Measurements from ENCODE around the gene PIEZO2. TPM values are rescaled to one million over a fixed set of nuclear protein-coding genes. Genes with fewer than 3 reads are reported as not detected.
"Not testable (repeated sequence)": the region's sequence is repeated elsewhere in the genome, so short reads cannot be mapped to it uniquely, and the experiment has no call there.

Gene PIEZO2
- polyA plus RNA-seq, 1 donor (not counting 4 experiments of a cell fraction or from before 2014, with no cell fraction given): not detected

DNA sequence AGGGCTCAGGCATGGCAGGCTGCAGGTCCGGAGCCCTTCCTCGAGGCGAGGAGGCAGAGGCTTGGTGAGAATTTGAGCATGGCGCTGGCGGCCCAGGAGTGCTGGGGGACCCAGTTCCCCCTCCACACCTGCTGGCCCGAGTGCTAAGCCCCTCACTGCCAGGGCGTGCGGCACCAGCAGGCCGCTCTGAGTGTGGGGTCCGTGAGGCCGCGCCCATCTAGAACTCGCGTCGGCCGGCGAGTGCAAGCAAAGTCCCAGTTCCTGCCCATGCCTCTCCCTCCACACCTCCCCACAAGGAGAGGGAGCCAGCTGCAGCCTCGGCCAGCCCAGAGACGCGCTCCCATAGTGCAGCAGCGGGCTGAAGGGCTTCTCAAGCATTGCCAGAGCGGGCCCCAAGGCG is 233.0 kb downstream of the PIEZO2 start:
- Histone ChIP-seq H2AFZ (ENCODE audit: control insufficient read depth, low read length) (no peak overlapping the region), H3K4me1 (ENCODE audit: control insufficient read depth, extremely low read depth, insufficient read depth, low read length) (no peaks in the 10 kb centered on the region), H3K9me3 (ENCODE audit: control insufficient read depth, low read depth, low read length) (no peaks in the 10 kb centered on the region), H3K79me2 (ENCODE audit: control insufficient read depth, insufficient read depth, low read length) (no peaks in the 10 kb centered on the region), H3K36me3 (ENCODE audit: control insufficient read depth in 2 of 2, extremely low read depth in 1 of 2, insufficient read depth in 2 of 2, low read length in 2 of 2) (no peaks in the 10 kb centered on the region), H3K9ac (ENCODE audit: control insufficient read depth, extremely low read depth, insufficient read depth, low read length) (no peak overlapping the region), H3K27ac (ENCODE audit: control insufficient read depth, insufficient read depth, low read length) (no peak overlapping the region), H4K20me1 (ENCODE audit: control insufficient read depth, extremely low read depth, insufficient read depth, low read length) (no peaks in the 10 kb centered on the region), H3K27me3 (ENCODE audit: control insufficient read depth, extremely low read depth, insufficient read depth, low read length) (no peaks in the 10 kb centered on the region), H3K9me1 (ENCODE audit: control insufficient read depth, extremely low read depth, insufficient read depth, low read length) (no peaks in the 10 kb centered on the region), H3K4me2 (ENCODE audit: control insufficient read depth, extremely low read depth, insufficient read depth, low read depth, low read length) (no peak overlapping the region), H3K4me3 (ENCODE audit: control insufficient read depth in 2 of 3, extremely low read depth in 1 of 3, insufficient read depth in 2 of 3, low read depth in 1 of 3, low read length in 3 of 3) (no peak overlapping the region)
- TF ChIP-seq EZH2 (IDR thresholded peaks at IDR 0.05; ENCODE audit: low read length): no peak
- TF ChIP-seq, protein P1, sequence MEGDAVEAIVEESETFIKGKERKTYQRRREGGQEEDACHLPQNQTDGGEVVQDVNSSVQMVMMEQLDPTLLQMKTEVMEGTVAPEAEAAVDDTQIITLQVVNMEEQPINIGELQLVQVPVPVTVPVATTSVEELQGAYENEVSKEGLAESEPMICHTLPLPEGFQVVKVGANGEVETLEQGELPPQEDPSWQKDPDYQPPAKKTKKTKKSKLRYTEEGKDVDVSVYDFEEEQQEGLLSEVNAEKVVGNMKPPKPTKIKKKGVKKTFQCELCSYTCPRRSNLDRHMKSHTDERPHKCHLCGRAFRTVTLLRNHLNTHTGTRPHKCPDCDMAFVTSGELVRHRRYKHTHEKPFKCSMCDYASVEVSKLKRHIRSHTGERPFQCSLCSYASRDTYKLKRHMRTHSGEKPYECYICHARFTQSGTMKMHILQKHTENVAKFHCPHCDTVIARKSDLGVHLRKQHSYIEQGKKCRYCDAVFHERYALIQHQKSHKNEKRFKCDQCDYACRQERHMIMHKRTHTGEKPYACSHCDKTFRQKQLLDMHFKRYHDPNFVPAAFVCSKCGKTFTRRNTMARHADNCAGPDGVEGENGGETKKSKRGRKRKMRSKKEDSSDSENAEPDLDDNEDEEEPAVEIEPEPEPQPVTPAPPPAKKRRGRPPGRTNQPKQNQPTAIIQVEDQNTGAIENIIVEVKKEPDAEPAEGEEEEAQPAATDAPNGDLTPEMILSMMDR (optimal IDR thresholded peaks at IDR 0.05 in 1 of 3, IDR thresholded peaks at IDR 0.05 in 1 of 3, conservative IDR thresholded peaks at IDR 0.05 in 1 of 3; ENCODE audit: extremely low read depth in 1 of 3, insufficient read depth in 2 of 3, low read length in 3 of 3): no peak
- dilution Hi-C loops (cut with MboI; ENCODE audit: extremely low pct_ligation_motif_present, low sequenced_read_pairs): no loop called here
- FAIRE-seq (no peak), DNase-seq (ENCODE audit: low read depth, low spot score) (no peak)

DNA sequence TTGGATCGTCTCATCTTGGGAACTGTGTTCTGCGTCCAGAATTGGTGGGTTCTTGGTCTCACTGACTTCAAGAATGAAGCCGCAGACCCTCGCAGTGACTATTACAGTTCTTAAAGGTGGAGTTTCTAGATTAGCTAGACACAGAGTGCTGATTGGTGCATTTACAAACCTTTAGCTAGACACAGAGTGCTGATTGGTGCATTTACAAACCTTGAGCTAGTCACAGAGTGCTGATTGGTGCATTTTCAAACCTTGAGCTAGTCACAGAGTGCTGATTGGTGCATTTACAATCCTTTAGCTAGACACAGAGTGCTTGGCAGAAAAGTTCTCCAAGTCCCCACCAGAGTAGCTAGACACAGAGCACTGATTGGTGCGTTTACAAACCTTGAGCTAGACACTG is 233.6 kb downstream of the PIEZO2 start:
- H3K9ac ChIP-seq (ENCODE audit: control insufficient read depth, extremely low read depth, insufficient read depth, low read length); H3K9me3 ChIP-seq (ENCODE audit: control insufficient read depth, low read depth, low read length); H4K20me1 ChIP-seq (ENCODE audit: control insufficient read depth, extremely low read depth, insufficient read depth, low read length); H3K79me2 ChIP-seq (ENCODE audit: control insufficient read depth, insufficient read depth, low read length); FAIRE-seq; H2AFZ ChIP-seq (ENCODE audit: control insufficient read depth, low read length); H3K27me3 ChIP-seq (ENCODE audit: control insufficient read depth, extremely low read depth, insufficient read depth, low read length); H3K27ac ChIP-seq (ENCODE audit: control insufficient read depth, insufficient read depth, low read length); dilution Hi-C loops (cut with MboI; ENCODE audit: extremely low pct_ligation_motif_present, low sequenced_read_pairs); DNase-seq (ENCODE audit: low read depth, low spot score); H3K4me3 ChIP-seq (ENCODE audit: control insufficient read depth in 2 of 3, extremely low read depth in 1 of 3, insufficient read depth in 2 of 3, low read depth in 1 of 3, low read length in 3 of 3); H3K4me1 ChIP-seq (ENCODE audit: control insufficient read depth, extremely low read depth, insufficient read depth, low read length); H3K36me3 ChIP-seq (ENCODE audit: control insufficient read depth in 2 of 2, extremely low read depth in 1 of 2, insufficient read depth in 2 of 2, low read length in 2 of 2); H3K4me2 ChIP-seq (ENCODE audit: control insufficient read depth, extremely low read depth, insufficient read depth, low read depth, low read length); H3K9me1 ChIP-seq (ENCODE audit: control insufficient read depth, extremely low read depth, insufficient read depth, low read length): not testable (repeated sequence)

DNA sequence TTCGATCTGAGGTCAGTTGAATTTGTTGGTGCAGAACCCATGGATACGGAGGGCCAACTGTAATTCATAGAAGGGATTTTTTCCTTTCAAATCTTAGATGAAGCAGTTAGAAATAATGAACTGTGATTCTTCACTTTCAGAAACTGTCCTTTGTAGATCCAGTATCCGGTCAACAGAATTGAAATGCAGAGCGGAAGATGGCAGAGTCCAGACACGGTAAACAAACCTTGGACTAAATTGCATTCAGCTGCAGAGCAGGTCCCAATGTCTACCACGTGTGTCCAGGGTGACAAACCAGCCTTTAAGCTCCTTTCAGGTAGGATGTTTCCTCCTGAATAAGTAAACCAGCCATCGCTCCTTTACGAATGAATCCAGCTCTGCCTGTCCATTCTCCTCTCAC is 234.8 kb downstream of the PIEZO2 start:
- H3K9me3 ChIP-seq (ENCODE audit: control insufficient read depth, low read depth, low read length); H2AFZ ChIP-seq (ENCODE audit: control insufficient read depth, low read length); dilution Hi-C loops (cut with MboI; ENCODE audit: extremely low pct_ligation_motif_present, low sequenced_read_pairs); H3K79me2 ChIP-seq (ENCODE audit: control insufficient read depth, insufficient read depth, low read length); FAIRE-seq; H3K4me3 ChIP-seq (ENCODE audit: control insufficient read depth in 2 of 3, extremely low read depth in 1 of 3, insufficient read depth in 2 of 3, low read depth in 1 of 3, low read length in 3 of 3); H3K27ac ChIP-seq (ENCODE audit: control insufficient read depth, insufficient read depth, low read length); H4K20me1 ChIP-seq (ENCODE audit: control insufficient read depth, extremely low read depth, insufficient read depth, low read length); H3K4me1 ChIP-seq (ENCODE audit: control insufficient read depth, extremely low read depth, insufficient read depth, low read length); H3K27me3 ChIP-seq (ENCODE audit: control insufficient read depth, extremely low read depth, insufficient read depth, low read length); DNase-seq (ENCODE audit: low read depth, low spot score); H3K4me2 ChIP-seq (ENCODE audit: control insufficient read depth, extremely low read depth, insufficient read depth, low read depth, low read length); H3K9me1 ChIP-seq (ENCODE audit: control insufficient read depth, extremely low read depth, insufficient read depth, low read length); H3K9ac ChIP-seq (ENCODE audit: control insufficient read depth, extremely low read depth, insufficient read depth, low read length); H3K36me3 ChIP-seq (ENCODE audit: control insufficient read depth in 2 of 2, extremely low read depth in 1 of 2, insufficient read depth in 2 of 2, low read length in 2 of 2): not testable (repeated sequence)

Measured in keratinocyte (primary cell).